Tracheal epithelial cell (primary cell): ENCODE data around the gene PRRG3. TPM values are rescaled to one million over a fixed set of nuclear protein-coding genes. Genes with fewer than 3 reads are reported as not detected.

Source experiments
- total RNA-seq: library from RNA; depleted of rRNA; stranded (reverse); fragments of >200 nt; gene quantifications from 2 replicates; pipeline ENCODE4 v1.2.1, GENCODE V29; 2014

The PRRG3 gene
- not detected in 2 replicates for total RNA-seq

DNA sequence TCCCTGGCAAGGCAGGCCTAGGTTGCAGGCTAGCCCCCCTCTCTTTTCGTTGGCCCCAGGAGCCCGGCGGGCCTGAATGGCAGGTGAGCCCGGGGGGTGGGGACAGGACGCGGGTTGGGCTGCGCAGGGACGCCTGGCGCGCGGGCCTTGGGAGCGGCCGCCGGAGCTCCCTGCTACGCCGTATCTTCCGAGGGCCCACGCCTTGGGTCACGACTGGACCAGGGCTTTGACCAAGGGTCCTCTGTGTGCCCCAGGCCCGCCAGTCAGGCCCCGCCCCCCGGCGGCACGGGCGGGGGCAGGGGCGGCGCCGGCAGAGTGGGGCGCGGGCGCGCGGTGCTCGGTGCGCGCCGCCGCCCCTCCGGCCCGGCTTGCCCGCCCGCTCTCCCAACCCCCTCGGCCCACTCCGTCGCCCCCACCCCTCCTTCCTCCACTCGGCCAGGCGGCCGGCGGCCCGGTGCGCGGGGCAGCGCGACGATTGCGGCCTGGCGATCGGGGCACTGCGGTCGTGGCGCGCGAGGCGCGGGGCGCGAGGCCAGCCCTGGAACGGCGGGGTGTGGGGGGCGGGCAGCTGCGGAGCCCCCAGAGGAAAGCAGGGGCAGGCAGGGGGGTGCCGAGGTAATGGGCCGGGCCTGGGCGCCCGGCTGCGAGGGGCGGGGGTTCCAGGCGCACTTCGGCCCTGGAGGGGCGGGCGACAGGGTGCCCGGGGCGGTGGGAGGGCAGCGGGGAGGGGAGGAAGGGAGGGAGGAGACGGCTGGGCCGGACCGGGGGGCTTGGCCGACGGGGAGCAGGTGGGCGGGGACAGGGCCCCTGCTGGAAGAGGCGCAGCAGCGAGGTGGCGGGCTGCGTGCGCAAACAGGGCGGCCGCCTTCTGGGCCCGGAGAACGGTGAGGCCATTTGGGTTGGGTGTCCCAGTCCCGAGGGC lies at the start of gene PRRG3:
PRRG3 (plus strand) TSS at position 798 of the 922 bp plus-strand sequence. CDS start 3,357 bp downstream, outside the sequence.

DNA sequence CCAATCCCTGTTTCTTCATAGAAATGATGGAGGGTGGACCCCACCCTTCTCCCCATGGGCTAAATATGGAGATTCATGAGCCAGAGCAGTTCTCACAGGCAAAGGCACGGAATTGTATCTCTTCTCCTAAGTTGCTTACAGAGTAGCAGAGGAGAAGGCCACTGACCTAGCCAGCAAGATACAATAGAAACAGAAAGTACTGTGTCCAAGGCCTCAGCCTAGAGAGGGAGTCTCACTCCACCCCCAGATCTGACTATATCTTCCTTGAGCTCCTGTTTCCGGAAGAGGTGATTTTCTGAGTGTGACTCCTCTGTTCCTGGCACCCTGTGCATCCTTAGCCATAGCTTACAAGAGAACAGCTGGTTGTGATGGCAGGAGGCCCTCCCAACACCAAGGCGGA lies 20.5 kb downstream of the PRRG3 start, which contains the start of gene FATE1:
FATE1 (plus strand) TSS at position 284 of the 400 bp plus-strand sequence; CDS start at position 369, 85 bp downstream.

DNA sequence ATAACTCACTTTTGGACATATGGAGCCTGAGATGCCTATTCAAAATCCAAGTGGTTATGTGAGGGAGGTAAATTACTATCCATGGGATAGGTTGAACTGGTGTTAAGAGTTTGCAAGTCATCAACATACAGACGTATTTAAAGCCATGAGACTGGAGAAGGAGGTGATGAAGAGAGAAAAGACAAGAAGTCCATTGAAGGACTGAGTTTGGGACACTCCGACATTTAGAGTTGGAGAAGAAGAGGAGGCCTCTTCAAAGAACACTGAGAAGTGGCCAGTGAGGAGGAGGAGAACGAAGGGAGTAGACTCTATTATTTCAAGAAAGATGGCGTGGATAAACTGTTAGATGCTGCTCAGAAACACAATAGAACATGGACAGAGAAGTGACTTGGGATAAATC lies 39.2 kb downstream of the PRRG3 start, which contains the start of gene CNGA2:
CNGA2 (plus strand) TSS at position 301 of the 400 bp plus-strand sequence. CDS start 3,738 bp downstream, outside the sequence.

Other genes with a start within 250 kb of the PRRG3 start
- not detected in 2 replicates for gene PASD1, start 131.8 kb upstream of the PRRG3 start, total RNA-seq
- gene FATE1, start 20.6 kb downstream of the PRRG3 start, total RNA-seq = not detected in 2 replicates
- not detected in 2 replicates for gene CNGA2, start 39.3 kb downstream of the PRRG3 start, total RNA-seq
- not detected in 2 replicates for gene MAGEA4, start 217.4 kb downstream of the PRRG3 start, total RNA-seq